ENCODE data around the gene PKHD1. TPM values are rescaled to one million over a fixed set of nuclear protein-coding genes. Genes with fewer than 3 reads are reported as not detected.

Gene PKHD1
- total and polyA plus RNA-seq, 2 of the 13 experiments (the other 11 are each of a cell fraction or from before 2014, with no cell fraction given), result 0.01 to 0.13 TPM

GRCh38 chr6:52019881-52020280 lies 67.5 kb downstream of the PKHD1 start:
- H3K4me3 ChIP-seq (replicated peaks in 1 of 3; ENCODE audit: insufficient read depth in 1 of 3, low read depth in 2 of 3, low read length in 3 of 3), result no peak overlapping the region
- ATAC-seq, result peak; percentile 54
- DNase-seq (ENCODE audit: low spot score), result no peak
- peak overlapping the region; percentile 34; the same call in 1 of the 2 replicates for H3K4me2 ChIP-seq (ENCODE audit: low read depth, low read length)
- ChIA-PET POLR2A (no interaction called here), CTCF (ENCODE audit: low intra/inter-chr PET ratio, low total read pairs) (interaction anchor here (2.7 to 3.6 kb wide), 2 partner anchors 165 to 1204 kb away, joined by 29 to 32 read pairs; no protein-coding TSS in a partner anchor)
- no peaks in the 10 kb centered on the region for H4K20me1 ChIP-seq (ENCODE audit: insufficient read depth, low read length)
- H3K79me2 ChIP-seq (ENCODE audit: insufficient read depth, low read length), result no peaks in the 10 kb centered on the region
- H3K9ac ChIP-seq (ENCODE audit: insufficient read depth, low read depth, low read length), result no peak overlapping the region
- BruUV-seq (replicated peaks), result no TSS peak
- 1% methylated on average over 5 of the region's 5 CpGs for WGBS (ENCODE audit: low lambda C conversion rate)
- intact Hi-C loops (cut with micrococcal nuclease; ENCODE audit: unreplicated experiment), result loop anchor here (1.0 to 2.0 kb wide), 2 partner anchors 461 to 1204 kb away; no protein-coding TSS in a partner anchor
- peaks cover 21% of the 10 kb centered on the region for H3K4me1 ChIP-seq (ENCODE audit: insufficient read depth, low read length)
- no peaks in the 10 kb centered on the region for H3K27me3 ChIP-seq (ENCODE audit: control insufficient read depth in 1 of 2, insufficient read depth in 2 of 2, low read length in 2 of 2)
- no peak overlapping the region for H2AFZ ChIP-seq (ENCODE audit: low read length)
- in situ Hi-C loops (cut with HindIII; ENCODE audit: extremely low pct_ligation_motif_present, low pct_unique_long_range_greater_than_20kb), result loop anchor here (5.0 to 10.0 kb wide), 2 partner anchors 165 to 1203 kb away; partner anchors contain the start of gene TFAP2B
- no peaks in the 10 kb centered on the region for H3K9me3 ChIP-seq (ENCODE audit: low read length)
- no peaks in the 10 kb centered on the region for H3K36me3 ChIP-seq (replicated peaks in 1 of 2; ENCODE audit: control insufficient read depth in 1 of 2, insufficient read depth in 2 of 2, low read length in 2 of 2)
- H3K27ac ChIP-seq (ENCODE audit: extremely low read length, insufficient read depth, low read length), result no peak overlapping the region
- no peak for FAIRE-seq
- TF ChIP-seq SOX6 (IDR thresholded peaks at IDR 0.05), result no peak
- TF ChIP-seq SOX6 (CRISPR knock-in tag; IDR thresholded peaks at IDR 0.05), result peak; percentile 30; the same call in 1 of the 2 replicates
- TF ChIP-seq RARA (CRISPR knock-in tag; IDR thresholded peaks at IDR 0.05), result 0 out of 2 replicates have a peak, but pooled peaks have one; percentile 23
- TF ChIP-seq ZNF614 (CRISPR knock-in tag; IDR thresholded peaks at IDR 0.05; ENCODE audit: borderline replicate concordance), result 0 out of 2 replicates have a peak, but pooled peaks have one; percentile 36
- TF ChIP-seq SMAD1 (CRISPR knock-in tag; IDR thresholded peaks at IDR 0.05; ENCODE audit: borderline replicate concordance, low read depth), result no peak
- peak; percentile 67 for TF ChIP-seq SOX5 (CRISPR knock-in tag; IDR thresholded peaks at IDR 0.05; ENCODE audit: borderline replicate concordance)
- TF ChIP-seq KLF16 (CRISPR knock-in tag; IDR thresholded peaks at IDR 0.05), result no peak
- TF ChIP-seq ARID5B (CRISPR knock-in tag; IDR thresholded peaks at IDR 0.05), result 0 out of 2 replicates have a peak, but pooled peaks have one; percentile 16
- no peak for TF ChIP-seq SOX13 (IDR thresholded peaks at IDR 0.05)
- TF ChIP-seq SOX13 (CRISPR knock-in tag; conservative IDR thresholded peaks at IDR 0.05 in 1 of 2, IDR thresholded peaks at IDR 0.05 in 1 of 2), result peak in 1 of 2 experiments; percentile 45; a peak in 1 of 4 replicates
- TF ChIP-seq ZNF7 (CRISPR knock-in tag; IDR thresholded peaks at IDR 0.05), result 0 out of 2 replicates have a peak, but pooled peaks have one; percentile 15
- TF ChIP-seq FOXP1 (IDR thresholded peaks at IDR 0.05), result no peak
- TF ChIP-seq FOXP1 (CRISPR knock-in tag; IDR thresholded peaks at IDR 0.05), result peak; percentile 61; the same call in 1 of the 2 replicates
- peak; percentile 36 for TF ChIP-seq PAXIP1 (CRISPR knock-in tag; conservative IDR thresholded peaks at IDR 0.05)
- peak; percentile 64; the same call in 1 of the 2 replicates for TF ChIP-seq ZNF362 (CRISPR knock-in tag; IDR thresholded peaks at IDR 0.05; ENCODE audit: borderline replicate concordance)
- TF ChIP-seq HNF4A (CRISPR knock-in tag; IDR thresholded peaks at IDR 0.05), result peak; percentile 51
- TF ChIP-seq NFIC (IDR thresholded peaks at IDR 0.05; ENCODE audit: low read length), result peak; percentile 36; the same call in 1 of the 2 replicates

Measured in HepG2 (cell line).